Mesenteric fat pad (tissue), 1 donor: ENCODE measurements around the gene BNIP3. TPM values are rescaled to one million over a fixed set of nuclear protein-coding genes. Genes with fewer than 3 reads are reported as not detected.
"Not testable (repeated sequence)": the region's sequence is repeated elsewhere in the genome, so short reads cannot be mapped to it uniquely, and the experiment has no call there.

Source experiments
- DNase-seq: peaks from one replicate; pipeline ENCODE4 v3.0.0-alpha.2; 2020; ENCODE audit warnings: low spot score
- total RNA-seq: library from RNA; stranded (reverse); fragmentation: NEBNext Ultra II Directional; extraction: Animal tissue kit (Norgen Biotek cat#: 25700); gene quantifications from one replicate; pipeline ENCODE4 v1.2.1, GENCODE V29; 2021
- donor health status: DM: yes; HTN: yes; CAD: no.

The BNIP3 gene
- total RNA-seq, 1 donor from 2014 or later: 63.1 TPM

- no peak for DNase-seq
Measured at GRCh38 chr10:132002004-132002403, 20.3 kb upstream of the BNIP3 start.

GRCh38 chr10:132001238-132001972, 19.7 kb upstream of the BNIP3 start:
- DNase-seq: no peak

GRCh38 chr10:131998845-131999681, 17.3 kb upstream of the BNIP3 start:
- DNase-seq: no peak

GRCh38 chr10:131998050-131998844, 16.5 kb upstream of the BNIP3 start:
- DNase-seq: no peak

GRCh38 chr10:131997366-131998049, 15.8 kb upstream of the BNIP3 start:
- no peak for DNase-seq

- DNase-seq: no peak
Measured at GRCh38 chr10:131996466-131997365, 15.0 kb upstream of the BNIP3 start.

GRCh38 chr10:131994435-131994834, 12.7 kb upstream of the BNIP3 start:
- no peak for DNase-seq

- DNase-seq: no peak
Measured at GRCh38 chr10:131993275-131993674, 11.6 kb upstream of the BNIP3 start.

GRCh38 chr10:131991726-131992125, 10.0 kb upstream of the BNIP3 start:
- DNase-seq: no peak

- not testable (repeated sequence) for DNase-seq
Measured at GRCh38 chr10:131987786-131988185, 6.1 kb upstream of the BNIP3 start.

GRCh38 chr10:131987301-131987700, 5.6 kb upstream of the BNIP3 start:
- DNase-seq: not testable (repeated sequence)

- not testable (repeated sequence) for DNase-seq
Measured at GRCh38 chr10:131986851-131987250, 5.1 kb upstream of the BNIP3 start.

- no peak for DNase-seq
Measured at GRCh38 chr10:131983780-131984179, 2.1 kb upstream of the BNIP3 start.

- DNase-seq: no peak
Measured at GRCh38 chr10:131982796-131983195, 1.1 kb upstream of the BNIP3 start.

GRCh38 chr10:131982185-131982756, 548 bp upstream of the BNIP3 start:
- DNase-seq: no peak

- no peak for DNase-seq
Measured at GRCh38 chr10:131980761-131981428, 828 bp downstream of the BNIP3 start.

GRCh38 chr10:131980321-131980720, 1.4 kb downstream of the BNIP3 start:
- no peak for DNase-seq

- DNase-seq: peak; percentile 86
Measured at GRCh38 chr10:131979821-131980270, 1.9 kb downstream of the BNIP3 start.

GRCh38 chr10:131979336-131979735, 2.4 kb downstream of the BNIP3 start:
- DNase-seq: no peak
